Osteoblast (primary cell): ENCODE data around the gene QDPR. TPM values are rescaled to one million over a fixed set of nuclear protein-coding genes. Genes with fewer than 3 reads are reported as not detected.

ENCODE experiments used
- DNase-seq: peaks from one replicate; pipeline ENCODE4 v3.0.0; 2011; ENCODE audit warnings: low spot score, mixed read lengths; ENCODE audit not compliant: insufficient read length; ENCODE audit errors: missing footprints
- H2AFZ ChIP-seq: 2 replicates; pipeline ENCODE4 v1.6.0; 2011; ENCODE audit warnings: mild to moderate bottlenecking, low read length
- H3K27ac ChIP-seq: 2 replicates; pipeline ENCODE4 v1.5.1; 2011; ENCODE audit warnings: mild to moderate bottlenecking, low read depth, low read length, moderate library complexity
- H3K27me3 ChIP-seq: 2 replicates; pipeline ENCODE4 v1.6.0; 2012; ENCODE audit warnings: mild to moderate bottlenecking, control low read depth, inconsistent platforms, low read length, moderate library complexity; ENCODE audit not compliant: insufficient read depth
- H3K36me3 ChIP-seq: 2 replicates; pipeline ENCODE4 v1.5.1; 2011; ENCODE audit warnings: mild to moderate bottlenecking, low read length, control low read depth, moderate library complexity; ENCODE audit not compliant: insufficient read depth
- H3K4me1 ChIP-seq: 2 replicates; pipeline ENCODE4 v1.5.1; 2011; ENCODE audit warnings: mild to moderate bottlenecking, low read length, control low read depth, moderate library complexity; ENCODE audit not compliant: insufficient read depth
- H3K4me2 ChIP-seq: 2 replicates; pipeline ENCODE4 v1.6.0; 2011; ENCODE audit warnings: mild to moderate bottlenecking, low read length; ENCODE audit not compliant: insufficient read depth
- H3K4me3 ChIP-seq: fragments of 200-600 bp; sonication (generic); 3 replicates; pipeline ENCODE4 v1.5.1; 2012; ENCODE audit warnings: mild to moderate bottlenecking, low read length, inconsistent platforms; ENCODE audit not compliant: insufficient read depth
- H3K79me2 ChIP-seq: 2 replicates; pipeline ENCODE4 v1.6.0; 2012; ENCODE audit warnings: mild to moderate bottlenecking, low read length, control low read depth, inconsistent platforms; ENCODE audit not compliant: insufficient read depth
- H3K9me3 ChIP-seq: 2 replicates; pipeline ENCODE4 v1.5.1; 2011; ENCODE audit warnings: low read depth, low read length, control low read depth
- H4K20me1 ChIP-seq: 2 replicates; pipeline ENCODE4 v1.6.0; 2012; ENCODE audit warnings: mild to moderate bottlenecking, low read length, control low read depth; ENCODE audit not compliant: insufficient read depth
- CTCF ChIP-seq: IDR thresholded peaks from 2 replicates; pipeline ENCODE4 v1.5.1; 2011; ENCODE audit warnings: mild to moderate bottlenecking, low read depth, low read length, moderate library complexity; ENCODE audit errors: extremely low read depth
- total RNA-seq: library from RNA; depleted of rRNA; stranded (reverse); fragments of >200 nt; gene quantifications from 2 replicates; pipeline ENCODE4 v1.2.3, GENCODE V29; 2012

The QDPR gene
- total RNA-seq, 1 donor, result 11.9 TPM

DNA sequence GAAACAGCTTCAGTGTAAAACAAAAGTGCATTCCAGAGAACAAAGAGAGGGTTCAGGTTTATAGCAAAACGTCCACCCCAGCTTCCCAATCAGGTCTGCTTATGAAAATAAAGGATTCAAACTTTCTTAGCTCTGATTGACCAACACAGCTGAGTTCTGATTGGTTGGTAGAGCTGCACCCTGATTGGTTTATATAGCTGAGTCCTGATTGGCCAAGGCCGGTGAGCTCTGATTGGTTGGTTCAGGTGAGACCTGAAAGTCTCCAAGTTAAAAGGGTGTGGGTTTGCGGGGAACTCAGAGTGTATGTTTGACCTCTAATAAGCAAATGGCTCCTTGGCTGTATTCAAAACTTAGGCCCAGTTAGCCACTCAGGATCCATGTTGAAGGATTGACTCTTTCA, 24.0 kb upstream of the QDPR start:
- no peaks in the 10 kb centered on the region for H3K79me2 ChIP-seq
- no peak overlapping the region for H3K4me3 ChIP-seq
- DNase-seq, result no peak
- no peak overlapping the region for H2AFZ ChIP-seq
- peaks cover 4% of the 10 kb centered on the region for H3K27me3 ChIP-seq
- H4K20me1 ChIP-seq, result no peaks in the 10 kb centered on the region
- TF ChIP-seq CTCF, result no peak
- no peaks in the 10 kb centered on the region for H3K4me1 ChIP-seq
- H3K27ac ChIP-seq, result no peak overlapping the region
- H3K9me3 ChIP-seq, result no peaks in the 10 kb centered on the region
- no peaks in the 10 kb centered on the region for H3K36me3 ChIP-seq
- H3K4me2 ChIP-seq, result no peak overlapping the region

DNA sequence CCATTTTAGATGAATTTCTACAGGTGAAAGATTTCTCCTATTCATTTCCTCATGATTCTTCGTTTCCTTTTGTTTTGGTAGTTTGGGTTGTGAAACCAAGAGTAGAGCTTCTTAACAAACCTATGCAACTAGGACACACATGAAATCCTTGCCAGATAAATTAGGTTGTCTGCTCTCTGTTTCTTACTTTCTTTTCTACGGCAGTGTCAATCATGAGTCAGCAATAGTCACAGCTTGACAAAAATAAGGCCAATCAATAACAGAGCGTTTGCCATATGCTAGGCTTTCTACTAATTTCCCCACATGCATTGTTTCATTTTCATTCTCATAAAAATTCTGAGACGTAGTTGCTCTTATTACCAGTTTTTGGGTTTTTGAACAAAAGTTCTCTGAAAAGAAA, 23.4 kb upstream of the QDPR start:
- Histone ChIP-seq H3K4me2 (no peak overlapping the region), H3K4me1 (no peaks in the 10 kb centered on the region), H3K27me3 (peaks cover 5% of the 10 kb centered on the region), H4K20me1 (no peaks in the 10 kb centered on the region), H3K9me3 (no peaks in the 10 kb centered on the region), H3K4me3 (no peak overlapping the region), H2AFZ (peak overlapping the region; percentile 3), H3K79me2 (no peaks in the 10 kb centered on the region), H3K36me3 (no peaks in the 10 kb centered on the region), H3K27ac (no peak overlapping the region)
- TF ChIP-seq CTCF, result no peak
- no peak for DNase-seq

GRCh38 chr4:17534705-17535104, 22.8 kb upstream of the QDPR start:
- Histone ChIP-seq H3K4me1 (no peaks in the 10 kb centered on the region), H2AFZ (no peak overlapping the region), H3K79me2 (no peaks in the 10 kb centered on the region), H3K4me3 (no peak overlapping the region), H3K27me3 (peaks cover 5% of the 10 kb centered on the region), H4K20me1 (no peaks in the 10 kb centered on the region), H3K9me3 (no peaks in the 10 kb centered on the region), H3K27ac (no peak overlapping the region), H3K36me3 (no peaks in the 10 kb centered on the region), H3K4me2 (no peak overlapping the region)
- TF ChIP-seq CTCF, result no peak
- DNase-seq, result no peak

DNA sequence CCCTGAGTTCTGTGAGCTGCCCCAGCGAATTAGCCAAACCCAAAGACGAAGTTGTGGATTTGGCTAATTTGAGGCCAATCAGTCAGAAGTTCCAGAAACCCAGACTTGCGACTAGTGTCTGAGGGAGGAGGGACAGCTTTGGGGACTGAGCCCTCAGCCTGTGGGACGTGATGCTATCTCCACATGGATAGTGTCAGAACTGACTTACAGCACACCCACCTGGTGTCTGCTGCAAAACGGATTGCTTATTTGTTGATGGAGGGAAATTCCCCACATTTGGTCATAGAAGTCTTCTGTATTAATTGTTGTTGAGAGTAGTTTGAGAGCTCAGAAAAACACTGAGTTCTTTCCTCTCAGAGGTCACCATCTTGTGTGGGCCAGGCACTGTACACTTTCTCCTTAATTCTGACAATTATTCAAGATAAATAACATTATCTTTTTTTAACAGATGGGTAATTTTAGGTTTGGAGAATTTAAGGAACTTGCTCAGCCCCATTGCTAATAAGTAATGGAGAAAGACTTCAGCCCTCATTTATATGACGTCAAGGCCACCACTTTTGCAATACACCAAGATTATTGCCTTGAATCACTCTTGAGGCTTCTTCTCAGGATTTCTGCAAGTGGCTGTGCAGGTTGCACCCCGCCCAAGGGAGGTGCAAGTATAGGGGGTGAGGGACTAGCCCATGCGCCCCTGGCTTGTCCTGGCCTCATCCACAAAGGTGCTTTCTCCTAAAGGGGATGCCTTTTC, 19.8 kb upstream of the QDPR start:
- no peaks in the 10 kb centered on the region for H3K9me3 ChIP-seq
- H3K36me3 ChIP-seq, result no peaks in the 10 kb centered on the region
- H3K27ac ChIP-seq, result no peak overlapping the region
- no peak overlapping the region for H3K4me2 ChIP-seq
- no peak for TF ChIP-seq CTCF
- H3K4me1 ChIP-seq, result no peaks in the 10 kb centered on the region
- DNase-seq, result no peak
- no peaks in the 10 kb centered on the region for H3K79me2 ChIP-seq
- no peak overlapping the region for H2AFZ ChIP-seq
- H3K4me3 ChIP-seq, result no peak overlapping the region
- H3K27me3 ChIP-seq, result peaks cover 14% of the 10 kb centered on the region
- no peaks in the 10 kb centered on the region for H4K20me1 ChIP-seq
